Activated CD8-positive, alpha-beta memory T cell treated with anti-CD3 and anti-CD28 coated beads for 48 hours (primary cell): ENCODE results near the gene GCGR.

Experiments
- DNase-seq, 3 experiments: peaks; one replicate each; pipeline ENCODE4 v3.0.0-alpha.2; 2020; ENCODE audit warnings: low read depth in 2 of 3, low spot score in 2 of 3

GCGR gene

GRCh38 chr17:81811705-81812570, 8.0 kb downstream of the GCGR start:
- DNase-seq, result no peak

GRCh38 chr17:81812571-81813370, 8.8 kb downstream of the GCGR start:
- no peak for DNase-seq

GRCh38 chr17:81813371-81813684, 9.4 kb downstream of the GCGR start:
- DNase-seq, result no peak

GRCh38 chr17:81813861-81814683, 10.1 kb downstream of the GCGR start:
- DNase-seq, result no peak

GRCh38 chr17:81814748-81815645, 11.0 kb downstream of the GCGR start:
- no peak for DNase-seq

- DNase-seq, result no peak
Observed at GRCh38 chr17:81815646-81815986, 11.7 kb downstream of the GCGR start.

GRCh38 chr17:81817758-81818147, 13.8 kb downstream of the GCGR start:
- DNase-seq, result no peak

- no peak for DNase-seq
Observed at GRCh38 chr17:81819708-81820107, 15.8 kb downstream of the GCGR start.

GRCh38 chr17:81821147-81821546, 17.2 kb downstream of the GCGR start:
- DNase-seq, result no peak

- no peak for DNase-seq
Observed at GRCh38 chr17:81821603-81822311, 17.8 kb downstream of the GCGR start.

- DNase-seq, result no peak
Observed at GRCh38 chr17:81822312-81822637, 18.3 kb downstream of the GCGR start.

GRCh38 chr17:81822996-81823819, 19.3 kb downstream of the GCGR start:
- DNase-seq, result no peak

GRCh38 chr17:81823820-81824550, 20.0 kb downstream of the GCGR start:
- DNase-seq, result no peak

- no peak for DNase-seq
Observed at GRCh38 chr17:81824595-81824994, 20.6 kb downstream of the GCGR start.

- DNase-seq, result no peak
Observed at GRCh38 chr17:81825841-81826466, 22.0 kb downstream of the GCGR start.

- DNase-seq, result no peak
Observed at GRCh38 chr17:81828656-81829055, 24.7 kb downstream of the GCGR start.

- DNase-seq, result no peak
Observed at GRCh38 chr17:81829858-81830257, 25.9 kb downstream of the GCGR start.

- peak in 1 of 3 experiments; percentile 20 for DNase-seq
Observed at GRCh38 chr17:81831563-81831956, 27.6 kb downstream of the GCGR start.
